A549 (cell line): Measurements from ENCODE around the gene SLC31A1. TPM values are rescaled to one million over a fixed set of nuclear protein-coding genes. Genes with fewer than 3 reads are reported as not detected.

Experiments used
- ATAC-seq, 2 experiments: fragments of 200-7000 bp in 1 of 2; fragments of >200 bp in 1 of 2; cut with Nextera tagmentation in 1 of 2; cut with Tn5 transposase in 1 of 2; 3 replicates each; pipeline versions ENCODE4 v1.8.0 to v1.9.1; 2018 to 2020; ENCODE audit warnings: mild to moderate bottlenecking in 1 of 2, moderate library complexity in 1 of 2
- CTCF ChIA-PET: fragments of 300-600 bp; sonication (Branson Sonifier 250); formaldehyde crosslinking; extraction: SDS; loops from one replicate; lab custom pipeline; 2021; ENCODE audit warnings: antibody characterized with exemption, inconsistent platforms; lab: Yijun Ruan, JAX
- POLR2A ChIA-PET: fragments of 350-600 bp; formaldehyde crosslinking; extraction: SDS; loops from one replicate; lab custom pipeline; 2021; ENCODE audit warnings: antibody characterized with exemption, inconsistent platforms; lab: Yijun Ruan, JAX
- DNase-seq, 2 experiments: peaks; one replicate each; pipeline versions ENCODE4 v3.0.0 to v3.0.0-alpha.2; 2011 to 2016; ENCODE audit warnings: low read depth in 1 of 2, low spot score in 1 of 2
- FAIRE-seq: peaks from 2 replicates; lab custom pipeline; 2011; peaks lifted over from hg19 to GRCh38; lab: Jason Lieb, UNC
- H3K27ac ChIP-seq, 2 experiments: fragments of >200 bp; sonication (Bioruptor Twin); formaldehyde crosslinking; 3 replicates each; pipeline ENCODE4 v1.5.1; 2016 to 2017
- H3K4me1 ChIP-seq: fragments of >200 bp; sonication (Bioruptor Twin); formaldehyde crosslinking; 3 replicates; pipeline ENCODE4 v1.6.1; 2016
- H3K4me2 ChIP-seq: fragments of >200 bp; sonication (Bioruptor Twin); formaldehyde crosslinking; 3 replicates; pipeline ENCODE4 v1.6.1; 2016
- H3K4me3 ChIP-seq: fragments of >200 bp; sonication (Bioruptor Twin); formaldehyde crosslinking; 3 replicates; pipeline ENCODE4 v1.5.1; 2016
- H3K9me3 ChIP-seq: fragments of >200 bp; sonication (Bioruptor Twin); formaldehyde crosslinking; 3 replicates; pipeline ENCODE4 v1.6.1; 2016
- BCL3 ChIP-seq: fragments of >200 bp; sonication (Bioruptor Twin); formaldehyde crosslinking; IDR thresholded peaks from 3 replicates; pipeline ENCODE4 v1.6.1; 2016
- EHMT2 ChIP-seq: fragments of 200-600 bp; sonication (generic); IDR thresholded peaks from 2 replicates; pipeline ENCODE4 v1.6.1; 2016; ENCODE audit warnings: antibody characterized with exemption, low read depth, mild to moderate bottlenecking, moderate library complexity
- FOSB ChIP-seq: fragments of 250-450 bp; sonication (Bioruptor Pico); IDR thresholded peaks from 2 replicates; pipeline ENCODE4 v1.5.0; 2020; ENCODE audit warnings: mild to moderate bottlenecking, moderate library complexity
- FOSL2 ChIP-seq, 2 experiments: fragments of 450-650 bp in 1 of 2; fragments of >200 bp in 1 of 2; sonication (Bioruptor Twin) in 1 of 2; formaldehyde crosslinking; IDR thresholded peaks; 2 replicates each; pipeline versions ENCODE4 v1.5.0 to v1.6.1; 2016 to 2020; ENCODE audit warnings: mild to moderate bottlenecking in 1 of 2, moderate library complexity in 1 of 2
- HDAC2 ChIP-seq: fragments of 200-600 bp; sonication (generic); IDR thresholded peaks from 2 replicates; pipeline ENCODE4 v1.6.1; 2016
- HOXB13 ChIP-seq: fragments of 250-450 bp; sonication (Bioruptor Pico); IDR thresholded peaks from 2 replicates; pipeline ENCODE4 v1.5.0; 2020; ENCODE audit warnings: low read depth, mild to moderate bottlenecking, moderate library complexity
- MAX ChIP-seq: IDR thresholded peaks from 2 replicates; pipeline ENCODE4 v1.6.1; 2012
- PBX3 ChIP-seq: IDR thresholded peaks from 2 replicates; pipeline ENCODE4 v1.6.1; 2012
- RCOR1 ChIP-seq: fragments of 150-350 bp; IDR thresholded peaks from 2 replicates; pipeline ENCODE4 v1.6.1; 2014; ENCODE audit warnings: antibody characterized with exemption, low read length, low read depth
- REST ChIP-seq: fragments of 200-600 bp; sonication (generic); IDR thresholded peaks from 2 replicates; pipeline ENCODE4 v1.6.1; 2016; ENCODE audit warnings: antibody characterized with exemption, mild to moderate bottlenecking, moderate library complexity
- WGBS: methylation state at CpG from one replicate; pipeline ENCODE4 v1.1.6; 2017; ENCODE audit errors: missing lambda C conversion rate; 5-methylcytosine and 5-hydroxymethylcytosine counted together
- polyA plus RNA-seq, 4 experiments: library from polyadenylated mRNA; depleted of rRNA in 3 of 4; stranded (reverse); fragments of >200 nt; fragmentation: RNase III in 1 of 4; extraction: RNeasy Plus Mini Kit Qiagen cat#74134 plus additional on column Dnase treatment in 1 of 4; gene quantifications; 2 replicates in 3 of 4; 3 replicates in 1 of 4; pipeline ENCODE4 v1.2.3, GENCODE V29; 2011 to 2017

Gene SLC31A1
- polyA plus RNA-seq, 2 of the 4 experiments (the other 2 are of a cell fraction): 24.2 to 27.9 TPM

- no peaks in the 10 kb centered on the region for H3K9me3 ChIP-seq
- TF ChIP-seq FOSB (CRISPR knock-in tag) (no peak), FOSL2 (IDR thresholded peaks at IDR 0.05) (no peak), FOSL2 (CRISPR knock-in tag; IDR thresholded peaks at IDR 0.05) (no peak), RCOR1 (no peak), HDAC2 (no peak)
- DNase-seq (no peak), FAIRE-seq (no peak), ATAC-seq (no peak)
- H3K4me1 ChIP-seq: no peaks in the 10 kb centered on the region
- H3K4me2 ChIP-seq: no peak overlapping the region
- WGBS: 89% methylated on average over 2 of the region's 2 CpGs
- ChIA-PET CTCF (interaction anchor here (0.6 to 1.2 kb wide), 2 partner anchors 20 to 316 kb away, joined by 3 to 6 read pairs; partner anchors contain the start of genes FKBP15 and SLC31A1), POLR2A (no interaction called here)
- H3K4me3 ChIP-seq: no peak overlapping the region
- no peak overlapping the region for H3K27ac ChIP-seq
Observed at GRCh38 chr9:113241161-113241560, 19.8 kb downstream of the SLC31A1 start.

- WGBS: 91% methylated on average over 2 of the region's 2 CpGs
- POLR2A ChIA-PET: no interaction called here
Observed at GRCh38 chr9:113244556-113244955, 23.2 kb downstream of the SLC31A1 start.

More at GRCh38 chr9:113244556-113244955, 23.2 kb downstream of the SLC31A1 start:
- Histone ChIP-seq H3K4me2 (no peak overlapping the region), H3K27ac (no peak overlapping the region)
- ATAC-seq (no peak), FAIRE-seq (no peak), DNase-seq (no peak)
- CTCF ChIA-PET: no interaction called here
- TF ChIP-seq PBX3 (no peak), EHMT2 (no peak), REST (no peak), HOXB13 (CRISPR knock-in tag) (no peak), MAX (no peak), BCL3 (no peak)
- TF ChIP-seq, all 56 proteins: peak for 0
- Histone ChIP-seq H3K4me1 (no peaks in the 10 kb centered on the region), H3K4me3 (no peak overlapping the region), H3K9me3 (no peaks in the 10 kb centered on the region)
